Neural crest cell (in vitro differentiated cells): ENCODE results near the gene EML1. TPM values are rescaled to one million over a fixed set of nuclear protein-coding genes. Genes with fewer than 3 reads are reported as not detected.

Source experiments
- DNase-seq: peaks from one replicate; pipeline ENCODE4 v3.0.0; 2021; ENCODE audit warnings: low read depth, mixed read lengths, low spot score
- H3K27ac Mint-ChIP-seq: one replicate; pipeline ENCODE4 v1.8.0; 2021; ENCODE audit warnings: mild to moderate bottlenecking, mixed read lengths; ENCODE audit not compliant: unreplicated experiment
- H3K27me3 Mint-ChIP-seq: 2 replicates; pipeline ENCODE4 v1.8.0; 2021; ENCODE audit warnings: low read depth, mild to moderate bottlenecking, mixed read lengths
- H3K36me3 Mint-ChIP-seq: 2 replicates; pipeline ENCODE4 v1.8.0; 2021; ENCODE audit warnings: low read depth, mild to moderate bottlenecking, mixed read lengths
- H3K4me1 Mint-ChIP-seq: 2 replicates; pipeline ENCODE4 v1.8.0; 2021; ENCODE audit warnings: mixed read lengths
- H3K4me3 Mint-ChIP-seq: one replicate; pipeline ENCODE4 v1.8.0; 2021; ENCODE audit warnings: mild to moderate bottlenecking, mixed read lengths
- H3K9me3 Mint-ChIP-seq: 2 replicates; pipeline ENCODE4 v1.8.0; 2021; ENCODE audit warnings: mixed read lengths
- total RNA-seq: library from RNA; stranded (reverse); gene quantifications from 2 replicates; pipeline ENCODE4 v1.2.1, GENCODE V29; 2021
- TF ChIP-seq, protein P1 (sequence below): fragments of 200-600 bp; sonication (generic); conservative IDR thresholded peaks from 2 replicates; pipeline ENCODE4 v1.5.0; 2021; ENCODE audit warnings: antibody characterized with exemption, mild to moderate bottlenecking

EML1 gene
- total RNA-seq, 1 donor from 2014 or later, result 40.1 TPM

- Mint-ChIP-seq H3K4me3 (peak overlapping the region; percentile 67), H3K9me3 (no peaks in the 10 kb centered on the region), H3K4me1 (peaks cover 31% of the 10 kb centered on the region), H3K27ac (no peak overlapping the region), H3K27me3 (no peaks in the 10 kb centered on the region), H3K36me3 (peaks cover 5% of the 10 kb centered on the region)
- TF ChIP-seq, protein P1, sequence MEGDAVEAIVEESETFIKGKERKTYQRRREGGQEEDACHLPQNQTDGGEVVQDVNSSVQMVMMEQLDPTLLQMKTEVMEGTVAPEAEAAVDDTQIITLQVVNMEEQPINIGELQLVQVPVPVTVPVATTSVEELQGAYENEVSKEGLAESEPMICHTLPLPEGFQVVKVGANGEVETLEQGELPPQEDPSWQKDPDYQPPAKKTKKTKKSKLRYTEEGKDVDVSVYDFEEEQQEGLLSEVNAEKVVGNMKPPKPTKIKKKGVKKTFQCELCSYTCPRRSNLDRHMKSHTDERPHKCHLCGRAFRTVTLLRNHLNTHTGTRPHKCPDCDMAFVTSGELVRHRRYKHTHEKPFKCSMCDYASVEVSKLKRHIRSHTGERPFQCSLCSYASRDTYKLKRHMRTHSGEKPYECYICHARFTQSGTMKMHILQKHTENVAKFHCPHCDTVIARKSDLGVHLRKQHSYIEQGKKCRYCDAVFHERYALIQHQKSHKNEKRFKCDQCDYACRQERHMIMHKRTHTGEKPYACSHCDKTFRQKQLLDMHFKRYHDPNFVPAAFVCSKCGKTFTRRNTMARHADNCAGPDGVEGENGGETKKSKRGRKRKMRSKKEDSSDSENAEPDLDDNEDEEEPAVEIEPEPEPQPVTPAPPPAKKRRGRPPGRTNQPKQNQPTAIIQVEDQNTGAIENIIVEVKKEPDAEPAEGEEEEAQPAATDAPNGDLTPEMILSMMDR, result no peak
- DNase-seq, result no peak
Measured at GRCh38 chr14:99792210-99792535, 1.0 kb upstream of the EML1 start.

DNA sequence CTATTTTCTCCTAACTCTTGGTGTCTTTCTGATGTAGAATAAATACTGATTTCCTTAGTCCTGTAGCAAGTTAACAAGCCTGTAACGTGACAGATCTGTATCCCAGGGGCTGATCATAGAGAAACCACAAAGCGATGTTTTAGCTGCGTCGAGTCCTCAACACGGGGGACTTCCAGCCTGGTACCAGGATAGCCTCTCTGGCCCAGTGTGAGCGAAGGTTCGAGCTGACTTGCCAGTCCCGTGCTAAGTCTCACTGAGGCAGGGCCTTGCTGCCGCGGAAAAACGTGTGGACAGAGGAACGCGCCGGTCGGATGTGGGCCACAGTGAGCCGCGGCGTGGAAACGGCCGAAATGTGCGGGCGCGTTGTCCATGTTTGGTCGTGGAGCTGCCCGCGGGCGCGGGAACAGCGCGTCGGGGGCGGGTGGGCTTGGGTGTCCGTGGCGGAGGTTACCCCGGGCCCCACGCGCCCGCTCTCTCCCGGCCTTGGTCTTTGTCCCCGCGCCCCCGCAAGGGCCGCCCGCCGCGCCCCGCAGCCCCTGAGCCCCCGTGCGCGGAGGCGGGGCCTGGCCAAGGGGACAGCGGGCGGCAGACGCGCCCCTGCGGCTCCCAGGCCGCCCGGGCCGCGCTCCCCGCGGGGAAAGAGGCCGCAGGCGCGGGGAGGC is 531 bp upstream of the EML1 start:
- peak; percentile 32 for DNase-seq
- H3K4me1 Mint-ChIP-seq, result peaks cover 31% of the 10 kb centered on the region
- H3K27ac Mint-ChIP-seq, result peak overlapping the region; percentile 30
- H3K36me3 Mint-ChIP-seq, result peaks cover 6% of the 10 kb centered on the region
- no peaks in the 10 kb centered on the region for H3K9me3 Mint-ChIP-seq
- H3K27me3 Mint-ChIP-seq, result no peaks in the 10 kb centered on the region
- H3K4me3 Mint-ChIP-seq, result peak overlapping the region; percentile 67
- TF ChIP-seq, protein P1, result no peak

DNA sequence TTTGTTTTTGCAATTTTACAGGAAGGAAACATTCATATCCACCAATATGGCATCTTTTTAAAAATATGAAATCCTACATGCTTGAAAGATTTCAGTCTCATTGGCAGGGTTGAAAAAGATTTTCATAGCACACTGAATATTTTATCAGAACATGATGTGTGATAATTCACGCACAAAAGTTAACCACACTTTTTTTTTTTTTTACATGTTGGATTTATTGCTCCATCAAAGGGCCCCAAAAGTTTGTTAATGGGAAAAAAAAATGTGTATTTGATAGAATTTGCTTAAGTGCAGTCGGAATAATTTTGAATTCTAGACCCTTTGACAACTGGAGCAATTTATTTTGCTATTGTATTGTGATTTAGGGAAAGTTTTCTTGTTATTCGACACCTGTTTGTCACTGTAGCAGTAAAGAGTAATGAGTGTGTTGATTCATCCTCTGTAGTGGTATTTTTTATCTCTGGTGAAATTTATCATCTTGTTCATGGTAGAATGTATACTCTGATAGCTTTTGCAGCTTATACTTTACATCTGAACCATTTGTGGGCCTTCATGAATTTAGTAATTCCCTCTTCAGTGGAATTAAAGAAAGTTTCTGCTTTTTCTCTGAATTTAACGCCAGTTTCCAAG is 1.1 kb downstream of the EML1 start:
- Mint-ChIP-seq H3K36me3 (peaks cover 6% of the 10 kb centered on the region), H3K4me3 (peak overlapping the region; percentile 89), H3K27me3 (no peaks in the 10 kb centered on the region), H3K4me1 (peaks cover 31% of the 10 kb centered on the region), H3K27ac (no peak overlapping the region), H3K9me3 (no peaks in the 10 kb centered on the region)
- DNase-seq, result no peak
- TF ChIP-seq, protein P1, result no peak

DNA sequence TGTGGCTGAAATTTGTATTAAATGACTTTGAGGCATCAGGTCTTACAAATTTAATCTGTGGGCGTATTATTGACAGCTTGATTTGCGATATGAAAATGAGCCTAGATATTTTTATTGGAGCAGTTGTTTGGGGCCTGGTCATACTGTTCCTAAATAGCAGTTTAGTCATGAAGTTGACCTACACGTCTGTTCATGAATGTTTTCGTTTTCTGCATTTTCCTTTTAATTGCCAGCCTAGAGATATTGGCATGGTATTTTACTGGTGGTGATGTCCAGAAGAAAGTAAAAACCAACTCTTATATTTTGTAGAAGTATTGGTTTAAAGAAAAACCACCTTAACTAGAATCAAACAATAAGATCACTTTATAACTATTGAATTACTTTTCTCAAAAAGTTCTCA is 1.8 kb downstream of the EML1 start:
- H3K4me3 Mint-ChIP-seq, result peak overlapping the region; percentile 89
- no peaks in the 10 kb centered on the region for H3K27me3 Mint-ChIP-seq
- no peak overlapping the region for H3K27ac Mint-ChIP-seq
- no peak for DNase-seq
- TF ChIP-seq, protein P1, result no peak
- peaks cover 31% of the 10 kb centered on the region for H3K4me1 Mint-ChIP-seq
- peaks cover 6% of the 10 kb centered on the region for H3K36me3 Mint-ChIP-seq
- H3K9me3 Mint-ChIP-seq, result no peaks in the 10 kb centered on the region

DNA sequence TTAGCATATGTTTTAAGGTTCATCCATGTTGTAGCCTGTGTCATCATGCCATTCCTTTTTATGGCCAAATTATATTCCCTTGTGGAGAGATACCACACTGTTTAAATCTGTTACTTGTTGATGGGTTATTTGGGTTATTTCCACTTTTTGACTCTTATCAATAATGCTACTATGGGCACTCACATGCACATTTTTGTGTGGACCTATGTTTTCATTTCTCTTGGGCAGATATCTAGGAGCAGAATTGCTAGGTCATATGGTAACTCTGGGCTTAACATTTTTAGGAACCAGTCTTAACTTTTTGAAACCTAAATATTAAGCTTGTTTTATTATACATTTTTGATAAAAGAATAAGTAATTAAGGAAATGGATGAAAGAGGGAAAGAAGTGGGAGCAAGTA is 4.0 kb downstream of the EML1 start:
- Mint-ChIP-seq H3K4me3 (peak overlapping the region; percentile 9), H3K27ac (no peak overlapping the region), H3K4me1 (peaks cover 29% of the 10 kb centered on the region), H3K9me3 (no peaks in the 10 kb centered on the region), H3K36me3 (peaks cover 6% of the 10 kb centered on the region), H3K27me3 (no peaks in the 10 kb centered on the region)
- TF ChIP-seq, protein P1, result no peak
- no peak for DNase-seq
